IMR-90 (cell line): ENCODE data around the gene ACOX2. TPM values are rescaled to one million over a fixed set of nuclear protein-coding genes. Genes with fewer than 3 reads are reported as not detected.

ENCODE experiments used
- ATAC-seq: fragments of 200-7000 bp; cut with Tn5 transposase; 2 replicates; pipeline ENCODE4 v1.9.1; 2020; ENCODE audit warnings: low read depth, mild to moderate bottlenecking, moderate library complexity
- BruUV-seq: library from RNA; stranded (reverse); fragments of 400-500 nt; replicated peaks from 2 replicates; lab custom pipeline; 2021; lab: Mats Ljungman, UMichigan
- CTCF ChIA-PET: fragments of 300-600 bp; formaldehyde crosslinking; extraction: SDS; loops from one replicate; lab custom pipeline; 2021; ENCODE audit warnings: antibody characterized with exemption; lab: Yijun Ruan, JAX
- POLR2A ChIA-PET: fragments of 300-600 bp; sonication (Branson Sonifier 250); formaldehyde crosslinking; loops from one replicate; lab custom pipeline; 2022; ENCODE audit warnings: antibody characterized with exemption; ENCODE audit not compliant: unreplicated experiment; lab: Charles Lee
- DNase-seq: peaks from one replicate; pipeline ENCODE4 v3.0.0; 2013
- H2AFZ ChIP-seq: replicated peaks from 2 replicates; pipeline ENCODE3; 2013; ENCODE audit warnings: low read length, mild to moderate bottlenecking; ENCODE audit not compliant: poor library complexity
- H2AK5ac ChIP-seq: 2 replicates; pipeline ENCODE4 v1.6.1; 2013; ENCODE audit warnings: low read depth, low read length, inconsistent platforms
- H2AK9ac ChIP-seq: replicated peaks from 2 replicates; pipeline ENCODE3; 2013; ENCODE audit warnings: mild to moderate bottlenecking, low read depth, low read length, moderate library complexity; ENCODE audit not compliant: poor library complexity
- H2BK120ac ChIP-seq: 2 replicates; pipeline ENCODE4 v1.6.1; 2013; ENCODE audit warnings: low read depth, low read length, inconsistent platforms
- H2BK15ac ChIP-seq: 3 replicates; pipeline ENCODE4 v1.6.1; 2013; ENCODE audit warnings: low read depth, low read length, inconsistent platforms
- H2BK20ac ChIP-seq: 2 replicates; pipeline ENCODE4 v1.6.1; 2013; ENCODE audit warnings: low read depth, mild to moderate bottlenecking, inconsistent platforms, low read length, moderate library complexity
- H2BK5ac ChIP-seq: 2 replicates; pipeline ENCODE4 v1.6.1; 2013; ENCODE audit warnings: mild to moderate bottlenecking, low read depth, low read length, inconsistent platforms; ENCODE audit not compliant: poor library complexity, severe bottlenecking
- H3K14ac ChIP-seq: replicated peaks from 2 replicates; pipeline ENCODE4 v1.6.1; 2013; ENCODE audit warnings: low read depth, low read length, inconsistent platforms
- H3K18ac ChIP-seq: 2 replicates; pipeline ENCODE4 v1.6.1; 2013; ENCODE audit warnings: low read depth, low read length, control low read depth
- H3K23ac ChIP-seq: 2 replicates; pipeline ENCODE4 v1.6.1; 2013; ENCODE audit warnings: low read depth, low read length, inconsistent platforms
- H3K27ac ChIP-seq: 2 replicates; pipeline ENCODE4 v1.5.1; 2013; ENCODE audit warnings: mild to moderate bottlenecking, control low read depth, low read length; ENCODE audit not compliant: insufficient read depth
- H3K27me3 ChIP-seq: 2 replicates; pipeline ENCODE4 v1.6.1; 2013; ENCODE audit warnings: low read length; ENCODE audit not compliant: control insufficient read depth, insufficient read depth
- H3K36me3 ChIP-seq: 2 replicates; pipeline ENCODE4 v1.6.1; 2013; ENCODE audit warnings: low read length, mixed read lengths; ENCODE audit not compliant: control insufficient read depth, insufficient read depth
- H3K4ac ChIP-seq: 2 replicates; pipeline ENCODE4 v1.6.1; 2013; ENCODE audit warnings: low read depth, low read length, inconsistent platforms
- H3K4me1 ChIP-seq: 2 replicates; pipeline ENCODE4 v1.6.1; 2013; ENCODE audit warnings: low read length, mixed read lengths; ENCODE audit not compliant: control insufficient read depth, insufficient read depth
- H3K4me2 ChIP-seq: 2 replicates; pipeline ENCODE4 v1.6.1; 2013; ENCODE audit warnings: low read depth, mild to moderate bottlenecking, control low read depth, low read length, moderate library complexity
- H3K4me3 ChIP-seq: 2 replicates; pipeline ENCODE4 v1.5.1; 2013; ENCODE audit warnings: low read depth, mild to moderate bottlenecking, control low read depth, low read length, moderate library complexity; ENCODE audit not compliant: insufficient read depth
- H3K56ac ChIP-seq: 2 replicates; pipeline ENCODE4 v1.6.1; 2013; ENCODE audit warnings: low read length, inconsistent platforms; ENCODE audit not compliant: insufficient read depth; ENCODE audit errors: extremely low read depth
- H3K79me1 ChIP-seq, 2 experiments: 2 replicates each; pipeline ENCODE4 v1.6.1; 2013; ENCODE audit warnings: low read length in 2 of 2, inconsistent platforms in 1 of 2, low read depth in 1 of 2
- H3K9ac ChIP-seq: 2 replicates; pipeline ENCODE4 v1.6.1; 2013; ENCODE audit warnings: low read depth, low read length, control low read depth
- H3K9me1 ChIP-seq: 2 replicates; pipeline ENCODE4 v1.6.1; 2013; ENCODE audit warnings: low read length, inconsistent platforms; ENCODE audit not compliant: insufficient read depth
- H3K9me3 ChIP-seq: 2 replicates; pipeline ENCODE4 v1.6.1; 2013; ENCODE audit warnings: low read length; ENCODE audit not compliant: control insufficient read depth, insufficient read depth
- H4K20me1 ChIP-seq: 2 replicates; pipeline ENCODE4 v1.6.1; 2013; ENCODE audit warnings: low read length, inconsistent platforms; ENCODE audit not compliant: insufficient read depth
- H4K5ac ChIP-seq: 2 replicates; pipeline ENCODE4 v1.6.1; 2013; ENCODE audit warnings: mild to moderate bottlenecking, low read depth, low read length, control low read depth
- H4K8ac ChIP-seq, 2 experiments: 2 replicates each; pipeline ENCODE4 v1.6.1; 2013; ENCODE audit warnings: low read depth in 2 of 2, low read length in 2 of 2, control low read depth in 1 of 2, inconsistent platforms in 1 of 2
- H4K91ac ChIP-seq: 2 replicates; pipeline ENCODE4 v1.6.1; 2013; ENCODE audit warnings: low read depth, low read length, inconsistent platforms; ENCODE audit not compliant: insufficient read depth
- CEBPB ChIP-seq: IDR thresholded peaks from 2 replicates; pipeline ENCODE4 v1.6.1; 2012; ENCODE audit warnings: low read depth, low read length, improper control_type of control experiment
- FOS ChIP-seq: fragments of 150-350 bp; IDR thresholded peaks from 2 replicates; pipeline ENCODE4 v1.6.1; 2016; ENCODE audit warnings: low read depth, low read length
- MAFK ChIP-seq: IDR thresholded peaks from 2 replicates; pipeline ENCODE4 v1.6.1; 2012; ENCODE audit warnings: low read depth, low read length, improper control_type of control experiment
- NFE2L2 ChIP-seq: fragments of 150-350 bp; IDR thresholded peaks from 2 replicates; pipeline ENCODE4 v1.6.1; 2016; ENCODE audit warnings: low read depth, mild to moderate bottlenecking, low read length
- RAD21 ChIP-seq: IDR thresholded peaks from 2 replicates; pipeline ENCODE4 v1.6.1; 2012; ENCODE audit warnings: low read length, improper control_type of control experiment
- RFX5 ChIP-seq: IDR thresholded peaks from 2 replicates; pipeline ENCODE4 v1.8.0; 2012; ENCODE audit warnings: low read depth, mild to moderate bottlenecking, low read length, moderate library complexity
- SMC3 ChIP-seq: fragments of 150-350 bp; IDR thresholded peaks from 2 replicates; pipeline ENCODE4 v1.6.1; 2016; ENCODE audit warnings: low read depth, mild to moderate bottlenecking, antibody characterized with exemption, low read length, moderate library complexity
- WGBS, 2 experiments: methylation state at CpG; one replicate each; pipeline versions ENCODE4 v1.1.5 to v1.1.7; 2013; ENCODE audit warnings: missing lambda C conversion rate in 2 of 2; ENCODE audit not compliant: insufficient read length in 1 of 2; ENCODE audit errors: extremely low coverage in 2 of 2; 5-methylcytosine and 5-hydroxymethylcytosine counted together
- dilution Hi-C: fragments of 300-500 bp; cut with HindIII; formaldehyde crosslinking; loops from one replicate; pipeline ENCODE4 v1.14.3; 2018; ENCODE audit warnings: low sequenced_read_pairs; ENCODE audit not compliant: unreplicated experiment
- in situ Hi-C: fragments of 300-500 bp; cut with MboI; formaldehyde crosslinking; loops from 3 replicates; pipeline ENCODE4 v1.14.3; 2019; ENCODE audit warnings: low sequenced_read_pairs, inconsistent platforms, mixed read lengths
- intact Hi-C: fragments of 100-400 bp; cut with micrococcal nuclease; formaldehyde crosslinking; loops from 2 replicates; pipeline ENCODE4 v1.10.0; 2022
- polyA plus RNA-seq, 3 experiments: library from polyadenylated mRNA; depleted of rRNA; stranded (reverse); fragments of >200 nt; gene quantifications; 2 replicates each; pipeline ENCODE4 v1.2.3, GENCODE V29; 2012; ENCODE audit warnings: low replicate concordance in 1 of 3
- total RNA-seq: library from RNA; depleted of rRNA; stranded (reverse); fragments of >200 nt; gene quantifications from 2 replicates; pipeline ENCODE4 v1.2.3, GENCODE V29; 2012
- TF ChIP-seq, protein P1 (sequence below): fragments of 150-350 bp; IDR thresholded peaks from 2 replicates; pipeline ENCODE4 v1.6.1; 2016; ENCODE audit warnings: low read depth, mild to moderate bottlenecking, low read length, moderate library complexity, borderline replicate concordance

Gene ACOX2
- total and polyA plus RNA-seq, 2 of the 4 experiments (the other 2 are of a cell fraction): 15.6 to 32.9 TPM

GRCh38 chr3:58564054-58564453, 27.1 kb upstream of the ACOX2 start:
- WGBS, 2 experiments: 100% methylated on average over 1 of the region's 1 CpG; no CpG with 5 or more reads in 1 of the 2 experiments
- Histone ChIP-seq H3K4me2 (no peak overlapping the region), H3K4me1 (peaks cover 4% of the 10 kb centered on the region; the same call in 1 of the 2 replicates), H2AFZ (no peak overlapping the region), H3K27me3 (no peaks in the 10 kb centered on the region), H2BK20ac (peak overlapping the region; percentile 79), H3K9me3 (no peaks in the 10 kb centered on the region), H3K9me1 (peaks cover 17% of the 10 kb centered on the region), H3K18ac (no peak overlapping the region), H2AK9ac (no peak overlapping the region), H3K56ac (no peak overlapping the region), H4K91ac (peak overlapping the region; percentile 68), H2BK15ac (0 out of 3 replicates have a peak overlapping the region, but pooled peaks have one; percentile 72), H3K14ac (peak overlapping the region; percentile 29; the same call in 1 of the 2 replicates), H3K79me1 (no peaks in the 10 kb centered on the region), H2AK5ac (peak overlapping the region; percentile 61; the same call in 1 of the 2 replicates), H4K20me1 (no peaks in the 10 kb centered on the region), H3K4me3 (no peak overlapping the region), H3K9ac (no peak overlapping the region), H4K8ac (peak overlapping the region in 1 of 2 experiments; percentile 53; a peak in 1 of 4 replicates), H2BK120ac (peak overlapping the region; percentile 82), H2BK5ac (no peak overlapping the region), H3K4ac (peak overlapping the region; percentile 65), H3K23ac (no peak overlapping the region), H3K36me3 (no peaks in the 10 kb centered on the region), H3K27ac (no peak overlapping the region), H4K5ac (no peak overlapping the region)
- POLR2A ChIA-PET: no interaction called here
- ATAC-seq (no peak), DNase-seq (no peak)
- dilution Hi-C loops (no loop called here), in situ Hi-C loops (loop anchor here (5.0 to 25.0 kb wide), 2 partner anchors 63 to 423 kb away; no protein-coding TSS in a partner anchor), intact Hi-C loops (loop anchor here (5.0 to 10.0 kb wide), 3 partner anchors 258 to 1071 kb away; no protein-coding TSS in a partner anchor)
- CTCF ChIA-PET: no interaction called here
- TF ChIP-seq CEBPB: no peak
- no peak for TF ChIP-seq NFE2L2
- no peak for TF ChIP-seq FOS
- TF ChIP-seq RFX5: no peak
- TF ChIP-seq, protein P1, sequence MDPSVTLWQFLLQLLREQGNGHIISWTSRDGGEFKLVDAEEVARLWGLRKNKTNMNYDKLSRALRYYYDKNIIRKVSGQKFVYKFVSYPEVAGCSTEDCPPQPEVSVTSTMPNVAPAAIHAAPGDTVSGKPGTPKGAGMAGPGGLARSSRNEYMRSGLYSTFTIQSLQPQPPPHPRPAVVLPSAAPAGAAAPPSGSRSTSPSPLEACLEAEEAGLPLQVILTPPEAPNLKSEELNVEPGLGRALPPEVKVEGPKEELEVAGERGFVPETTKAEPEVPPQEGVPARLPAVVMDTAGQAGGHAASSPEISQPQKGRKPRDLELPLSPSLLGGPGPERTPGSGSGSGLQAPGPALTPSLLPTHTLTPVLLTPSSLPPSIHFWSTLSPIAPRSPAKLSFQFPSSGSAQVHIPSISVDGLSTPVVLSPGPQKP: no peak
- no peak for TF ChIP-seq RAD21
- no peak for TF ChIP-seq SMC3
- TF ChIP-seq MAFK: no peak
- no TSS peak for BruUV-seq
